Astrocyte of the cerebellum (primary cell): Measurements from ENCODE around the gene SLC1A4.
"Not testable (repeated sequence)": the region's sequence is repeated elsewhere in the genome, so short reads cannot be mapped to it uniquely, and the experiment has no call there.

Source experiments
- DNase-seq: peaks from one replicate; pipeline ENCODE4 v3.0.0-alpha.2; 2011; ENCODE audit warnings: low read depth
- H3K4me3 ChIP-seq: 2 replicates; pipeline ENCODE4 v1.5.1; 2011; ENCODE audit warnings: mild to moderate bottlenecking, low read depth, low read length, moderate library complexity
- CTCF ChIP-seq: IDR thresholded peaks from 2 replicates; pipeline ENCODE4 v1.5.1; 2012; ENCODE audit warnings: low read length, low read depth, moderate library complexity, mild to moderate bottlenecking; ENCODE audit errors: missing control alignments
- in situ Hi-C: cut with HindIII; loops from 2 replicates; pipeline ENCODE4 v1.10.0; 2017; ENCODE audit warnings: low sequenced_read_pairs

SLC1A4 gene

GRCh38 chr2:64998658-64999061, 9.5 kb downstream of the SLC1A4 start:
- in situ Hi-C loops, result no loop called here
- TF ChIP-seq CTCF, result no peak
- H3K4me3 ChIP-seq, result no peak overlapping the region
- DNase-seq, result no peak

- DNase-seq, result no peak
- in situ Hi-C loops, result no loop called here
- no peak overlapping the region for H3K4me3 ChIP-seq
- no peak for TF ChIP-seq CTCF
These were observed 10.6 kb downstream of the SLC1A4 start for GRCh38 chr2:64999754-65000153.

- TF ChIP-seq CTCF, result no peak
- in situ Hi-C loops, result no loop called here
- no peak for DNase-seq
- H3K4me3 ChIP-seq, result no peak overlapping the region
These were observed 11.4 kb downstream of the SLC1A4 start for GRCh38 chr2:65000644-65001043.

- H3K4me3 ChIP-seq, result no peak overlapping the region
- no peak for DNase-seq
- no peak for TF ChIP-seq CTCF
- in situ Hi-C loops, result no loop called here
These were observed 13.8 kb downstream of the SLC1A4 start for GRCh38 chr2:65003037-65003436.

- H3K4me3 ChIP-seq, in situ Hi-C loops, DNase-seq: not testable (repeated sequence)
These were observed 15.0 kb downstream of the SLC1A4 start for GRCh38 chr2:65004232-65004631.

- DNase-seq, result no peak
- in situ Hi-C loops, result no loop called here
- TF ChIP-seq CTCF, result no peak
- no peak overlapping the region for H3K4me3 ChIP-seq
These were observed 24.6 kb downstream of the SLC1A4 start for GRCh38 chr2:65013776-65014175.

GRCh38 chr2:65015731-65016130, 26.5 kb downstream of the SLC1A4 start:
- peak; percentile 43 for DNase-seq
- H3K4me3 ChIP-seq, result no peak overlapping the region
- no peak for TF ChIP-seq CTCF
- in situ Hi-C loops, result no loop called here
